GM18508 (cell line): ENCODE measurements around the gene LMLN.
"Not testable (repeated sequence)": the region's sequence is repeated elsewhere in the genome, so short reads cannot be mapped to it uniquely, and the experiment has no call there.

Experiments used
- ATAC-seq: cut with Tn5 transposase; IDR thresholded peaks from one replicate; pipeline ENCODE4 v1.9.1; 2021; ENCODE audit warnings: moderate number of reproducible peaks; ENCODE audit not compliant: insufficient read depth, unreplicated experiment

Gene LMLN

DNA sequence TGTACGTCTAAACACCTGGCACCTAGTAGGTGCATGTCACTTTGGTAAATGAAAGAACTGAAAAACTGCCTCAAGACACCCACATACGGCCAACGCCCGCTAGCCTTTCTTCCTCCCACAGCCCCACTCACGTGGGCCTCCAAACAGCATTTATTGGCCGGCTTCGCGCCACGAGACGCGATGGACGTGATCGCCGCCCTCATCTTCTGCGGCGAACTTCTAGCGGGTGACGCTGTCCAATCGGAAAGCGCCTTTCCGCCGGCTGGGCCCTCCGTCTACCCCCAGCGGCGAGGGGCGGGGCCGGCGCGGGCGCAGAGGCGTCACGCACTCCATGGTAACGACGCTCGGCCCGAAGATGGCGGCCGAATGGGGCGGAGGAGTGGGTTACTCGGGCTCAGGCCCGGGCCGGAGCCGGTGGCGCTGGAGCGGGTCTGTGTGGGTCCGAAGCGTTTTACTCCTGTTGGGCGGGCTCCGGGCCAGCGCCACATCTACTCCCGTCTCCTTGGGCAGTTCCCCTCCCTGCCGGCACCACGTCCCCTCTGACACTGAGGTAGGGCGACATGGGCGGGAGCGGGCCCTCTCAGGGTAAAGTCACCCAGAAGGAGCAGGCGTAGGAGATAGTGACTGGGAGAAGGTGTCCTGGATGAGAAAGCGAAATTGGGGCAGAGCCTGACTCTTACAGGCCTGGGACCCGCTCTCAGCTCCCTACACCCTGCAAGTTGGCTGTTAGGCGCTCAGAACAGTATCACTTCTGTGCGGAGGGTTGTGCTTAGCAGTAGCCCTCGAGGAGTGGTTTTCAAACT lies at the start of gene LMLN:
TSS of gene LMLN (plus strand) at position 327 of the 803 bp plus-strand sequence. CDS start at position 356, 29 bp downstream.
- peak; percentile 95 for ATAC-seq

DNA sequence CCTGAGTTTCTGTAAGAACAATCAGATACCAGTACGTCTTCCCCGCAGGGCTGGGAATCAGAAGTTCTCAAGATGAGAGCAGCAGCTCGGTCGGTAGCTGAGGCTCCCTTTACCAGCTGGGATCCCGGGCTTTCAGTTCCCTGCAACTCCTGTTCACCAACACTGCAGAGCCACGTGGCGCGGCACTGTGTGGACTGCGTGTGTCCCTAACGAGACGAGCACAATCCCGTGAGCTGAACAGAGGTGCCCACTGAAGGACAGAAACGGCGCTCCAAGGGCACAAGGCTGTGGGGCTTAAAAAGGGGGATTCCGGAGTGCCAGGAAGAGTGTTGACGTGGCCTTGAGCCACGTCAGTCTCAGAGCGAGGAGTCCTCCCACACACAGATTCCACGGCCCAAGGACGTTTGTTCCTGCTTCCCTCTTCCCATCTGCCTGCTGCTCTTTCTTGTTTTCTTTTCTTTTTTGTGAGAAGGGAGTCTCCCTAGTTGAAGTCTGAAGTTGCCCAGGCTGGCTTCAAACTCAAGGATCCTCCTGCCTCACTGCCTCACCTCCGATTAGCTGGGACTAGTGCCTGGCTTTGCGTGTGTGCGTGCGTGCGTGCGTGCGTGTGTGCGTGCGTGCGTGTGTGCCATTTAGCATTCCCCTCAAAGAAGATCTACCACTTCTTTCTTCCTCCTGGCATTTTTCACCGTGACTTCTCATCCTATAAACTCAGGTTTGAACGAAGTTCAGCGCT lies 47.1 kb upstream of the LMLN start:
- ATAC-seq = no peak

DNA sequence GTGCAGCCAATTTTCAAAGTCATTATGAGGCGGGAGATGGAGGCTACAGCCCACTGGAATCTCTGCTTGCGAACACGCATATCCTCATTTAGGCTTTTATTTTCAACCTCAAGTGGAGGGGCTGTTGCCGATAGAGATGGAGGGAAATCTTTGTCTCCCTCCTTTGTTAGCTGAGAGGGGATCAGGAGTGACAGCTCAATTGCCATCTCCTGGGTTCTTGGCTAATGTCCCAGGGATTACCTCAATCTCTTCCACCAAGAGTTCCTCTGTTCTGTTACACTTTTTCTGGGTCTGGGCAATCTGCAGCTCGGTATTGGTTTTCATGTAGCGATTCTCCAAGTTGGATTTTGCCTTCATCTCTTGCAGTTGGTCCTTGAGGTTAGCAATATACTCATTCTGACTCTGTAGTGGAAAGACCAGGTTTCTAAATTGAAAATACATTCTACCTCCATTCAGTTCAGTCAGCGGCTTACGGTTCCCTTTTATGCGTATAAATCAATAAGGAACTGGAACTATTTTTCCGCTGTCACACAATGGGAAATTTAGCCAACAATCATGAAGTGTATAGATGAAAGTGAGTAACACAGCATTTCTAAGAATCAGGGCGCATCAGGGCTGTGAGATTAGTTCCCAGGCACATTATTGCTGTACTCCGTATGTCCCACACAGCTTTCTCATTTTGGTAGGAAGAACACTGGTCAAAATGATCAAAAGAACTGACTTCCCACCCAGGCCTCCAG lies 46.2 kb upstream of the LMLN start:
- no peak for ATAC-seq

DNA sequence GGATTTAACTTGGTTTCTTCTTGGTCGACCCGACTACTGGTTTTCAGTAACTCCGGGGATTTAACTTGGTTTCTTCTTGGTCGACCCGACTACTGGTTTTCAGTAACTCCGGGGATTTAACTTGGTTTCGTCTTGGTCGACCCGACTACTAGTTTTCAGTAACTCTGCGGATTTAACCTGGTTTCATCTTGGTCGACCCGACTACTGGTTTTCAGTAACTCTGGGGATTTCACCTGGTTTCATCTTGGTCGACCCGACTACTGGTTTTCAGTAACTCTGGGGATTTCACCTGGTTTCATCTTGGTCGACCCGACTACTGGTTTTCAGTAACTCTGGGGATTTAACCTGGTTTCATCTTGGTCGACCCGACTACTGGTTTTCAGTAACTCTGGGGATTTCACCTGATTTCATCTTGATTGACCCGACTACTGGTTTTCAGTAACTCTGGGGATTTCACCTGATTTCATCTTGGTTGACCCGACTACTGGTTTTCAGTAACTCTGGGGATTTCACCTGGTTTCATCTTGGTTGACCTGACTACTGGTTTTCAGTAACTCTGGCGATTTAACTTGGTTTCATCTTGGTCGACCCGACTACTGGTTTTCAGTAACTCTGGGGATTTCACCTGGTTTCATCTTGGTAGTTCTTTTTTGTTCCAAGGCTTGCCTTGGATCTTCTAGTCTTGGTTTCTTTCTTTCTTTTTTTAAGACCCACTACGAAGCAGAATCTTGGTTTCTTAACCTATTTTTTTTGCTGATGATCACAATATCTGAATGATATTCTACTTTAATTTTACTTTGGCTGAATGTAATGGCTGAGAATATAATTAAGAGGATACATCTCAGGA lies 38.4 kb upstream of the LMLN start:
- ATAC-seq = not testable (repeated sequence)

DNA sequence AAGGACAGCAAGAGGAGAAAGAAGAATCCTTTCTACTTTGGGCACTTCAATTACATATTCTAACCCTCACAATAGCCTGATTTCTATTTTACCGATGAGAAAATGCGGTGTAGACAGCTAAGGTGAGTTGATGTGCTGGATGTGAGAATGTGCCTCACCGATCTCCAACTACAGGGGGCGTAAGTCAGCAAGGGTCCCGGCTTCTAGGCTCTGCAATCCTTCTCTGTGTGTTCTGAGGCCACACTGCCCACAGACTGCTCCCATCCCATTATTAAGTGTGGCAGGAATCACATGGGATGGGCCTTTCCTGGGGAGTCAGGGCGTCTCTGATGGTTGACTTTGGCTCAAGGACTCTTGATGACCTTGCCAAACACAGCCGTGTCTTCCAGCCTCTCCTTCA lies 33.6 kb upstream of the LMLN start:
- no peak for ATAC-seq

GRCh38 chr3:197927578-197927977 lies 32.4 kb upstream of the LMLN start:
- not testable (repeated sequence) for ATAC-seq

DNA sequence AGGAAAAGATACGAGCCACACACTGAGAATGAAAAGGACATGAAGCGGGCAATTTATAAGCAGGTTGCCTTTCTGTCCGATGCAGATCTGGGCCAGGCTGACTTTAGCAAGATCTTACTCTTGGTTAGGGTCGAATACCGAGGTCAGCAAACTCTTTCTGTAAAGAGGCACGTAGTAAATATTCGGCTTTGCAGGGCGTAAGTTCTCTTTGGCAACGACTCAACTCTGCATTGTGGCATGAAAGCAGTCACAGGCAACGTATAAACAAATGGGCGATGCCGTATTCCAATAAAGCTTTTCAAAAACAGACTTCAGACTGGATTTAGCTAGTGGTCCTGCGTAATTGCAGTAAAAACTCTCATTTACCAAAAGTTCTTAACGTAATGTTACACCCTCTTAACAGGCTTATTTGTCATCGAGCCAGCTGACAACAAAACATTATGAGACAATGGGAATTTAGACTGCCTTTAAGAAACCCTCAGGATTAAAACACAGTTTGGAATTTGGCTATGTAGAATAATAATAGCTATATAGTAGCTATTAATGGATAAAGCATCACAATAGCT lies 23.1 kb upstream of the LMLN start:
- ATAC-seq = no peak

DNA sequence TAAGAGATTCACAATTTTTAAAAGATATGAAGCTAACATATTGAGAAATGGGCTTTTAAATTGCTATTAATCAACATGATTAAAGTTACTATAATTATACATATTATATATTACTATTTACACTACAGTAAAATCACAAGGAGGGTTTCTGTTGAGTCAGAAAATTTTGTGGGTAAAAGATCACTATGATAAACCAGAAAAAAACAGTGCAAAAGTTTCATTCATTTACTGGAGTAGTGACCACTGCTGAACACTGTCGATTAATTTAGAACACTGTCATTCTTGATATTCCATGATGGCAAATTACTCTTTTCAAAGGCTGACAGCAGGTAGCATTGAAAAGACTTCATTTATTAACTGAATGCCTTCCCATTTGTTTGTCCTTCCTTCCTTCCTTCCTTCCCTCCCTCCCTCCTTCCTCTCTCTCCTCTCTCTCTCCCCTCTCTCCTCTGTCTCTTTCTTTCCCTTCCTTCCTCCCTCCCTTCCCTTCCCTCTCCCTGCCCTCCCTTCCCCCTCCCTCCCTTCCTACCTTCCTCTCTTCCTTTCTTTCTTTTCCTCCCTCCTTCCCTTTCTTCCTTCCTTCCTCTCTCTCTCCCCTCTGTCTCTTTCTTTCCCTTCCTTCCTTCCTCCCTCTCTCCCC lies 19.2 kb upstream of the LMLN start:
- ATAC-seq = no peak

GRCh38 chr3:197942956-197943556 lies 17.0 kb upstream of the LMLN start:
- ATAC-seq = no peak

GRCh38 chr3:197949191-197949777 lies 10.7 kb upstream of the LMLN start:
- no peak for ATAC-seq

DNA sequence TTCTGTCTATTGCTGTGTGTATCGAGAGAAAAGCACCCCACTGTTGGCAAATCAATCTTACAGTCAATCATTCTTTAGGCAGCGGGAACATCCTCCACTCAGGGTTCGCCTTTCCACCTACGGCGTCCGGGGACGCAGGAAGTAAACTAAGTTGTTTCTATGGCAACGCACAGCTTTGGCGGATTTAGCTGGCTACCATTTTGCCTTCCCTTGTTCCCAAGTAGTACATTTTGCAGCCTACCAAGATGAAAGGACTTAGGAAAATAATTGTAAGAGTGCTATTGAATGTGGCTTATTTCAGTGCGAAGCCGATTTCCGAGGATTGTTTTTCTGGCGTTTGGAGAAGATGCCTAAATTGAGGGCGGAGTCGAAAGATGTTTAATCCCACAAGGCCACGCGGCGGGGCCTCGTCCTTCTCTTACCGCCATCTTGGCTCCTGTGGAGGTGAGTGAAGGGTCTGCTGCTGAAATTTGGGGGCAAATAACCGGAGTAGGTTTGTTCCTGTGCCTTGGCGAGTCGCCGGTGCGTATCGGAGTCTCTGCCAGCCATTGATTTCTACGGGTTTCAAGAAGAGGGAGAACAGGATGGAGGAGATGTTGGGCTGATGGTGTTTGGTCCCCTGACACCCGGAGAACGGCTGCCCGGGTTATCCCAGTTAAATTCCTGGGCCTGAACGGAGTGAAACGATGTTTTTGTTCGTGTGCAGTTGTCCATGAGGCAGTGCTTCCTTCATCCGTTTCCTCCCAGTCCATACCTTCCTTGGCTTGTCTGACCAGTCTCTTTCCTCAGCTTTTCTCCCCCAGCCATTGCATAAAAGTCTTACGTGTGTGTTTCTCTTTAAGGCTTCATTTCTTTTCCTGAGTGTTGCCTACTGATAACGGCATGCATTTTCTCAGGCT lies 10.0 kb upstream of the LMLN start, which contains the start of gene RPL35A:
TSS of gene RPL35A (plus strand) at position 413 of the 899 bp plus-strand sequence. CDS start 778 bp downstream, outside the sequence.
- peak; percentile 83 for ATAC-seq

GRCh38 chr3:197950677-197951061 lies 9.3 kb upstream of the LMLN start:
- no peak for ATAC-seq

DNA sequence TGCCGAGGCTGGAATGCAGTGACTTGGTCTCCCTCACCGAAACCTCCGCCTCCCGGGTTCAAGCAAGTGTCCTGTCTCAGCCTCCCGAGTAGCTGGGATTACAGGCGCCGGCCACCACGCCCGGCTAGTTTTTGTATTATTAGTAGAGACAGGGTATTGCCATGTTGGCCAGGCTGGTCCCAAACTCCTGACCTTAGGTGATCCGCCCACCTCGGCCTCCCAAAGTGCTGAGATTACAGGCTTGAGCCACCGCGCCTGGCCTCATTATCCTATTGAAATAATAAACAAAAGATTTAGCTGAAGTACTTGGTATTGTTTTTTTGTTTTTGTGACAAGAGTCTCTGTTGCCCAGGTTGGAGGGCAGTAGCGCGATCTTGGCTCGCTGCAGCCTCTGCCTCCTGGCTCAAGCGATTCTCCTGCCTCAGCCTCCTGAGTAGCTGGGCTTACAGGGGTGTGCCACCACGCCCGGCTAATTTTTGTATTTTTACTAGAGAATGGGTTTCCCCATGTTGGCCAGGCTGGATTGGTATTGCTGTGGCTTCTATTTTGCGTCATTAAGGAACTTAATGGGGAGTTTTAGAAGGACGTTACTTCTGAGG lies 8.5 kb upstream of the LMLN start:
- no peak for ATAC-seq

DNA sequence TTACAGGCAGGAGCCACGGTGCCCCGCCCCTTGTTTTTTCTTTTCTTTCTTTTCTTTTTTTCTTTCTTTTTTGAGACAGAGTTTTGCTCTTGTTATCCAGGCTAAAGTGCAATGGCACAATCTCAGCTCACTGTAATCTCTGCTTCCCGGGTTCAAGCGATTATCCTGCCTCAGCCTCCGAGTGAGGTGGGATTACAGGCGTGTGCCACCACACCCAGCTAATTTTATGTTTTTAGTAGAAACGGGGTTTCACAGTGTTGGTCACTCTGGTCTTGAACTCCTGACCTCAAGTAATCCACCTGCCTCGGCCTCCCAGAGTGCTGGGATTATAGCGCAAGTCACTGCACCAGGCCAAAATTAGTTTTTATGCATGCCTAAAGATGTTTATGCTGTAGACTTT lies 7.6 kb upstream of the LMLN start:
- no peak for ATAC-seq

- ATAC-seq = no peak
Measured at GRCh38 chr3:197953325-197953724, 6.7 kb upstream of the LMLN start.

DNA sequence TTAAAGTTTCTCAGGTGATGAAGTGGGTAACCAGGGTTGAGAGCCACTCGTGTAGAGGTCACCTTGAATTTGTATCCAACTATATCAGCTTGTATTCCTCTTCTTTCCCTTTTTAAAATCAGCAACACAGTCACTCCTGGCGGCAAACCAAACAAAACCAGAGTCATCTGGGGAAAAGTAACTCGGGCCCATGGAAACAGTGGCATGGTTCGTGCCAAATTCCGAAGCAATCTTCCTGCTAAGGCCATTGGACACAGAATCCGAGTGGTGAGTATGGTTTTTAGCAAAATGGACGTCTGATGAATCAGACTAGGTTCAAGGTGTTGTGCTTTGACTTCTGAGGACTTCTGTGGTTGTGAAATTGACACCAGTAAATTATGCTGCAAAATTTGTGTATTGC lies 6.1 kb upstream of the LMLN start:
- no peak for ATAC-seq

GRCh38 chr3:197955892-197956477 lies 4.0 kb upstream of the LMLN start:
- ATAC-seq = no peak
